Activated CD8-positive, alpha-beta memory T cell treated with anti-CD3 and anti-CD28 coated beads, Interleukin-2, amount 50 U/mL, for 1 hour (primary cell): ENCODE data around the gene GSE1.

Experiments
- DNase-seq: peaks from one replicate; pipeline ENCODE4 v3.0.0-alpha.2; 2020; ENCODE audit errors: extremely low read depth

The GSE1 gene

DNA sequence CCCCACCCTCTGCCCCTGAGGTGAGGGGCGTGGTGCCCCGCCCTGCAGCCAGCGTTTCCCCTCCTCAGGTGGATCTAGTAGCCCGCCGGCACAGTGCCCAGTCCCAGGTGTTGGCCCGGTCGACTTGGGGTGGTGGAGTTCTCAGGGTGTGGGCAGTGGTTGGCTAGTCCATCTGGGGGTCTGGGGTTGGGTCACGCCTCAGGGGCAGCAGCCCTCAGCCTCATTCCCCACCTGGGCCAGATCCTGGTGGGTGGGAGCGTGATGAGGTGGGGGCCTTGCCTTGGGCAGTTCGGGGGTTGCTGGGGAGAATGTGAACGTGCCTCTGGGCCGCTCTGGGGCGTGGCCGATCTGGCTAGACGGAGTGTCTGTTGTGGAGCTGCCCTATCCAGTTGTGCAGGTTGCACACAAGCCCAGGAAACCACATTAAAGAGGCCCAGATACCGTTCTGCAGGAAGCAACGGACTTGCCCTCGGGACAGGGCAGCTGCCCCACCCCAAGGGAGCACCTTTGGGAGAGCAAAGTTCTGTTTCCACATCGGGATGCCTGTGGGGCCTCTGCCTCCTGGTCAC, 32.0 kb downstream of the GSE1 start:
- no peak for DNase-seq

DNA sequence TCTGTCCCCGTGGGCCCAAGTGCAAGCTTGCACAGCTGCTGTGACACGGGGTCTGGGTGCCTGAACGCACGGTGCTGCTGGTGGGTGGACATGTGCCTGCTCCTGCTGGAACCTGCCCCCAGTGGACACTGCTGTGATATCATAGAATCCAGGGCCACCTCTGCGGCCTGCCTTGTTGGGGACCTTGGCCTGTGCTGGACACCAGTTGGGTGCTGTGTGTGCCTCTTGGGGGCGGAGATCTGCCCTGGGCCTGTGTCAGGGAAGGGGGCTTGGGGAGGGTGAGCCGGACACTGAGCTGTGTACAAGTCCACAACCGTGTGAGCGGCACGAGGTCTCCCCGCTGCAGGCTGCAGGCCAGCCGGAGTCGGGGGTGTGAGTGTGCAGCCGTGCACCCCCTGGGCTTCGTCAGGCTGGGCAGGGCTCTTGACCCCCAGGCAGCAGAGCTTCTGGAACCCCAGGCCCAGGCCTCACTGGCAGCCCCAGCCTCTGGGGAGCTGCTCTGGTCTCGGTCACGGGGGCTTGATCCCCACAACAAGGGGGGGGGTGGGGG, 33.3 kb downstream of the GSE1 start:
- DNase-seq = no peak

GRCh38 chr16:85646976-85647375, 33.9 kb downstream of the GSE1 start:
- no peak for DNase-seq

DNA sequence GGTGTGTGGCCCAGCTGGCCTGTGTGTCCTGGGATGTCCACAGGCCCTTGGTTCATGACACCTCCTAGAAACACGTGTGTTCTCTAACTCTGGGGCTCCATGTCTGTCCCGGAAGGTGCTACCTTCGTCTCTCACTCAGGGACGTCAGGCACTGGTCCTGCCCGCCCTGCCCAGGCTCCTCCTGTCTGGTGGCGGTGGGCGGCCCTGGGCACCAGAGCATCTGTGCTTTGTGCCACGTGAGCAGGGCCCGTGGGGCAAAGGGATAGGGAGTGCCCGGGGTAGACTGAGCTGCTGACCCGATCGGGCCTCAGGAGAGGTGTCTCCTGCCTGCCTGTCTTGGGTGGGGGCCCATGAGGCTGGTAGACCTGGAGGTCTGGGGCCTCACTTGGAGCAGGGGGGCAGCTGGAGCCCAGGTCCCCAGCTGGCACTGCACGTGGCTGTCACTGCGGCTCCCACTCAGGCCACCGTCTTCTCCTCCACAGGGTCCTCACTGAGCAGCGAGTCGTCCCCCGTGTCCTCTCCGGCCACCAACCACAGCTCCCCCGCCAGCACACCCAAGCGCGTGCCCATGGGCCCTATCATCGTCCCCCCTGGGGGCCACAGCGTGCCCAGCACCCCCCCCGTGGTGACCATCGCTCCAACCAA, 35.1 kb downstream of the GSE1 start:
- no peak for DNase-seq

- no peak for DNase-seq
Observed at GRCh38 chr16:85648805-85649204, 35.7 kb downstream of the GSE1 start.

- DNase-seq = no peak
Observed at GRCh38 chr16:85649411-85650134, 36.5 kb downstream of the GSE1 start.

GRCh38 chr16:85650135-85650843, 37.2 kb downstream of the GSE1 start:
- DNase-seq = no peak

- no peak for DNase-seq
Observed at GRCh38 chr16:85650844-85651628, 37.9 kb downstream of the GSE1 start.

GRCh38 chr16:85651629-85652430, 38.7 kb downstream of the GSE1 start:
- no peak for DNase-seq

DNA sequence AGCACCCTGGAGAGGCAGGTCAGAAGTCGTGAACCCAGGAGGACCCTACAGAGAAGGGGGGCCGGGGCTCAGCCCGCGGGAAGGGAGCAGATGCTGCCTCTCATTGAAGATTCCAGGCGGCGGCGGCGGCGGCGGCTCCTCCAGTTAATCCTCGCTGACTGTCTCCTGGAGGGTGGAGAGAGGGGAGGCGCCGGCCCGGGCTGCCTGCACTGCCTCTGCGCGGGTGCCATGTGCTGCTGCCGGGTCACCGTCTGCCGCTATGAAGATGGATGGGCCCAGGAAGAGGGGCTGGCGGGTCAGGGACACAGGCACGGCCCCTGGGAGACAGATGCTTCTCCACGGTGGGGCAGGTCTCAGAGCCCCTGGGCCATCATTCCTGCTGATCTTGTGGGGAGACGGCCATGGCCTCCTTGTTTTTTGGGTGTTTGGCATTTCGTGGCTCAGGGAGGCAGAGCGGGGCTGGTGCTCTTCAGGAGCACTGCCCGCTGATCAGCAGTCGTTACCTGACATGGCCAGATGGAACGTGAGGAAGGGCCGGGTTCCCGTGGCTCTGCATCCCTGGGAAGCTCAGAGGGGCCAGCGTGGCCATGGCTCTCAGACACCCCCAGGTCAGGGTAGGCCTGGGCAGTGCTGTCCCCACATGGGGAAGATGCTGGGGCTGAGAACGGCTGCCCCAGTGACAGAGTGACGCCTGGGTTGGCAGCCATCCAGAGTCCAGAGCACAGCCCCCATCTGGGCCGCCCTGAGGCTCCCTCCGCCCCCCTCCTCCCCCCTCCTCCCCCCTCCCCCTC, 39.5 kb downstream of the GSE1 start:
- no peak for DNase-seq

GRCh38 chr16:85653290-85653891, 40.3 kb downstream of the GSE1 start:
- DNase-seq = no peak

DNA sequence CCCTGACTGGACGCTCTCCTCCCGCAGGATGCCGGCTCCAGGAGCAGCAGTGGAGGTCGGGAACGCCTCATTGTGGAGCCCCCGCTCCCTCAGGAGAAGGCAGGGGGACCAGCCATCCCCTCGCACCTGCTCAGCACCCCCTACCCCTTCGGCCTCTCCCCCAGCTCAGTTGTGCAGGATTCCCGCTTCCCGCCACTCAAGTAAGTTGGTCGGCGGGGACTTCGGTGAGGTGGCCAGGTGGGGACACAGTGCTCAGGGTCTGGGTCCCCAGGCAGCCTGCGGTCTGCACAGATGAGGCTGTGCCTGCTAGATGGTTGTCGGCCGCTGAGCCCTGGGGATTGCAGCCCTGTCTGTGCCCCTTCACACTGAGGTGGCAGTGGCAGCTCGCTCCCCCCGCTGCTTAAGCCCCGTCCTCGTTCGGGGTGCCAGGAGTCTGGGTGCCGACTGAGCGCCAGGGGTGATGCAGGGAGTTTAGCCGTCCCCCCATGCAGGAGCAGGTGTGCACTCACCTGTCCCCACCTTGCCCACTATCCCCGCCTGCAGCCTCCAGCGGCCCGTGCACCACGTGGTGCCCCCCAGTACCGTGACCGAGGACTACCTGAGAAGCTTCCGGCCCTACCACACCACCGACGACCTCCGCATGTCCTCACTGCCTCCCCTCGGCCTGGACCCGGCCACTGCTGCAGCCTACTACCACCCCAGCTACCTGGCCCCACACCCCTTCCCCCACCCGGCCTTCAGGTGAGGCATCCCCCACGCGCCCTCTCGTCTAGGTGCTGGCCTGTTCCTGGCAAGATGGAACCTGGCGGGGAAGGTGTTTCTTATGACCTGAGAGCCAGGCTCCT, 41.4 kb downstream of the GSE1 start:
- DNase-seq = no peak

DNA sequence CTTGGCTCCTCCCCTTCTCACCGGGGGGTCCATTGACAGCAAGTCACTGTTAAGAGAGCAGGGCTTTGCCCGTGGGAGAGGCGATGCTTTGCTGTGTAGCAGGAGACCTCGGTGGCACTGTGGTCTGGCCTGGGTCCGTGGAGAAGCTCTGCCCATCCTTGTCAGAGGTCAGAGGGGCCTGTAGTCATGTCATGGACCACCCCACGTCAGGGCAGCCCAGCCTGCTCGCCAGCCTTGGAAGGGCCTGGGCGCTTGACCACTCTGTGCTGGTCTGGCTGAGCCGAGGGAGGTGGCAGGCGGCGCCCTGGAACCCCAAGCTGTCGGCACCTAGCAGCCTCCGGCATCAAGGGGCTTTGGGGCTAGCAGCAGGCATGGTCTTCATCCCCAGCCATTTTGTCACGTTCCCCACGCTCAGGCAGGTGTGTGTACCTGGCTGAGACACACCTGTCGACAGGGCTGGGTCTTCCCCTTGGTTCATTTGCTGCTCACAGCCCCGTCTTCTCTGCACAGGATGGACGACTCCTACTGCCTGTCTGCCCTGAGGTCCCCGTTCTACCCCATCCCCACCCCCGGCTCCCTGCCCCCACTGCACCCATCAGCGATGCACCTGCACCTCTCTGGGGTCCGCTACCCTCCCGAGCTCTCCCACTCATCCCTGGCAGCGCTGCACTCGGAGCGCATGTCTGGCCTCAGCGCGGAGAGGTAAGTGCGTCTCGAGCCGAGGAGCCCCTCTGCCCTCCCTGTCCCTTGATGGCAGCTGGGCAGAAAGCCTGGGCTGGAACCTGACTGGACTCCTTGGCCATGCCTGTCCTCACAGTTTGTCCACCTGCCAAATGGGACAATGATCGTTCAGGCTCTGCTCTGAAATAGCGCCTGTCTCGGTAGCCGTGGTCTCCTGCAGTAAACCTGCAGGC, 42.4 kb downstream of the GSE1 start:
- no peak for DNase-seq

DNA sequence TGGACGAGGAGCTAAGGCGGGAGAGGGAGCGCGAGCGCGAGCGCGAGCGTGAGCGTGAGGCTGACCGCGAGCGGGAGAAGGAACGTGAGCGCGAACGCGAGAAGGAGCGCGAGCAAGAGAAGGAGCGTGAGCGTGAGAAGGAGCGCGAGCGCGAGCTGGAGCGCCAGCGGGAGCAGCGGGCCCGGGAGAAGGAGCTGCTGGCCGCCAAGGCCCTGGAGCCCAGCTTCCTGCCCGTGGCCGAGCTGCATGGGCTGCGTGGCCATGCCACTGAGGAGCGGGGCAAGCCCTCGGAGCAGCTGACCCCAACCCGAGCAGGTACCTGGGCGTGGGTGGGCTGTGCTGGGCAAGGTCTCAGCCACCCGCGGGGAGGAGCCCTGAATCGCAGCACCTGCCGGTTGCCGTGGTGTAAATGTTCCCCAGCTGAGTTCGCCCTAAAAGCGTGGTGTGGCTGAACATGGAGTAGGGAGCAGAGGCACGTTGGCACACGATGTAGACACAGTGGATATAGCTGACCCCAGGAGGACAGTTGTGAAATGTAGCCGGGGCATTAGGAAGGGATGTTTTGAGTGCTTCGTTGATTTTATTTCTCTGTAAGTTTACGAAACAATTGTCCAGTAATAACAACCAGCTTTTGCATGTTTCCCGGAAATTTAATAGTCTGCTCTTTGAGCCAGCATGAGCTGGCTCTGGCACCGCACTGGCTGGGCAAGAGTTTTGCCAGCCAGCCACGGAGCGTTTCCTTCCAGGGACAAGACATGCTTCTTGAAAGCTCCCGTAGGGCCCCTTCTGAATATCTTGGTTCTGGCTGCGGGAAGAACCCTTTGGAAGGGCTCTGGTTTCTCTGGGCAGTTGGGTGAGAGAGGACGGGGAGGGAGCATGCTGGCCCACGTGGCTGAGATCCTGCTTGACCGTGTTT, 43.5 kb downstream of the GSE1 start:
- no peak for DNase-seq

DNA sequence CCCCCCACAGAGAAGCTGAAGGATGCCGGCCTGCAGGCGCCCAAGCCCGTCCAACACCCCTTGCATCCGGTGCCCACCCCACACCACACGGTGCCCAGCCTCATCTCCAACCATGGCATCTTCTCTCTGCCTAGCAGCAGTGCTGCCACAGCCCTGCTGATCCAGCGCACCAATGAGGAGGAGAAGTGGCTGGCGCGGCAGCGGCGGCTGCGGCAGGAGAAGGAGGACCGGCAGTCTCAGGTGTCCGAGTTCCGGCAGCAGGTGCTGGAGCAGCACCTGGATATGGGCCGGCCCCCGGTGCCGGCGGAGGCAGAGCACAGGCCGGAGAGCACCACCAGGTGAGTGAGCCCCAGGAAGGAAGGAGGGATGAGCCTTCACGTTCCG, 44.1 kb downstream of the GSE1 start:
- no peak for DNase-seq

- no peak for DNase-seq
Observed at GRCh38 chr16:85657996-85658395, 44.9 kb downstream of the GSE1 start.
